ENCODE results near the gene TSHB.

Gene TSHB

DNA sequence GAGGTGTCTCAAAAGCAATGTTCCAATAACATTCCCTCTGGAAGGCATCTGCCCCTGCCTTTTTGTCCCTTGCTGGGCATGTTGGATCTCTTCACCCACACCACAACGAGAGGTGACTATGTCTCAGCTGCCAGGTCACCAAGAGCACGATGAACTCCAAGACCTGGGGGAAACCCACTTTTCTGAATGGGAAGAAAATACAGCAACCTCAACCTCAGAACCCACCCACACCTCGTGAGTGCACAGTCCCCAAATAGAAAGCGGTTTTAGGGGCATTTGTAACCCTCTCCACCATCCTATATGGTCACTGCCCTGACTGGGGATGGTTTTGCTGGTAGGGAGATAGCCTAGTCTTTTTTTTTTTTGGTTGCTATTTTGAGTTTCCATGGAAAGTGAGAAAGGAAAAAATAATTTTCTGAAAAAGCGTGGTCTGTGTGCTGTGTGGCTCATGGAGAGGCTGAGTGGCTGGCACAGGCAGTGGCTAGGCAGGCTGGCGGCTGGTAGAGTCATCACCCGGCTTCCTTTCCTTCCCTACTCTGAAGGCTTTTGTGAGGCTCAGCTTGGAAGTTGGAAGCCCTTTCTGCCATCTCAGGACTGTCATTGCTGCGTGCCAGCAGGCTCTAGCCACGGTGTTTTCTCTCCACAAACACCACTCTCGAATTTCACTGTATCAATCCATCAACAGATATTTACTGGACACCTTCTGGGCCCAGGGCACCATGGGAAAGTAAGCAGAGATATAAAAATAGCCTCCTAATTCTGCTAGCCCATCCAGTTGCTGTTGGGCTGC is 43.9 kb downstream of the TSHB start:
- H3K4me3 ChIP-seq (replicated peaks in 1 of 2; ENCODE audit: low read depth in 2 of 2, low read length in 2 of 2): no peak overlapping the region
- DNase-seq (ENCODE audit: low read depth in 2 of 2): no peak
- TF ChIP-seq, protein P1, sequence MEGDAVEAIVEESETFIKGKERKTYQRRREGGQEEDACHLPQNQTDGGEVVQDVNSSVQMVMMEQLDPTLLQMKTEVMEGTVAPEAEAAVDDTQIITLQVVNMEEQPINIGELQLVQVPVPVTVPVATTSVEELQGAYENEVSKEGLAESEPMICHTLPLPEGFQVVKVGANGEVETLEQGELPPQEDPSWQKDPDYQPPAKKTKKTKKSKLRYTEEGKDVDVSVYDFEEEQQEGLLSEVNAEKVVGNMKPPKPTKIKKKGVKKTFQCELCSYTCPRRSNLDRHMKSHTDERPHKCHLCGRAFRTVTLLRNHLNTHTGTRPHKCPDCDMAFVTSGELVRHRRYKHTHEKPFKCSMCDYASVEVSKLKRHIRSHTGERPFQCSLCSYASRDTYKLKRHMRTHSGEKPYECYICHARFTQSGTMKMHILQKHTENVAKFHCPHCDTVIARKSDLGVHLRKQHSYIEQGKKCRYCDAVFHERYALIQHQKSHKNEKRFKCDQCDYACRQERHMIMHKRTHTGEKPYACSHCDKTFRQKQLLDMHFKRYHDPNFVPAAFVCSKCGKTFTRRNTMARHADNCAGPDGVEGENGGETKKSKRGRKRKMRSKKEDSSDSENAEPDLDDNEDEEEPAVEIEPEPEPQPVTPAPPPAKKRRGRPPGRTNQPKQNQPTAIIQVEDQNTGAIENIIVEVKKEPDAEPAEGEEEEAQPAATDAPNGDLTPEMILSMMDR (IDR thresholded peaks at IDR 0.05; ENCODE audit: low read depth, low read length): no peak

DNA sequence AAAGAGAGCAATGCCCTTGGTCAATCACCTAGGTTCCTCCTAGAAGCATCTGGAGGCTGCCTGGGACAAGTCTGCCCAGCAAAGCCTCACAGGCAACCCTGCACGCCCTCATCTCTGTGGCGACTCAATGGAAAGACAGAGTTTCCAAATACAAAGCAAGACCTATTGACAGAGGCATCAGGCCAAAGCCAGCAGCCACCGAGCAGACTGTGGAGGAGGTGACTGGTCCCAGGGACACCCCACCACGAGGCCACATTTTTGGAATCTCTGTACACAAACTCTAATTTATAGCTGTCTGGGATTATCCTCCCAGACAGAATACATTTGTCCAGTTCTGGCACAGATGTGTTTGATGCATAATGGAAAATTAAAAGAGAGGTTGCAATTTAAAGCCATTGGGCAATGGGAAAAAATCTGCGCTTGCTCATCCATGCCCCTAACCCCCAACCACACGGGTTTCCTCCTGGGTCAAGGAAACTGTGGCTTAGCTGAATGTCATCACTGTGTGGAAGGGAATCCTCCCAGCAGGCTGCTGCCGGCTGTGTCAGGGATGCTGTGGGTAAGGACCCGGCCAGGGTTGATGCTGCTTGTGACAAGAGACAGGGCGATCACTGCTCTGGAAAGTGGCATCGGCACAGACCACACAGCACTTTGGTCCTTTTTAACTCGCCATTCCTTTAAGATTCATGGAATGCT is 45.4 kb downstream of the TSHB start:
- no peak for DNase-seq (ENCODE audit: low read depth in 2 of 2)
- TF ChIP-seq, protein P1 (IDR thresholded peaks at IDR 0.05; ENCODE audit: low read depth, low read length): no peak
- H3K4me3 ChIP-seq (replicated peaks in 1 of 2; ENCODE audit: low read depth in 2 of 2, low read length in 2 of 2): no peak overlapping the region

DNA sequence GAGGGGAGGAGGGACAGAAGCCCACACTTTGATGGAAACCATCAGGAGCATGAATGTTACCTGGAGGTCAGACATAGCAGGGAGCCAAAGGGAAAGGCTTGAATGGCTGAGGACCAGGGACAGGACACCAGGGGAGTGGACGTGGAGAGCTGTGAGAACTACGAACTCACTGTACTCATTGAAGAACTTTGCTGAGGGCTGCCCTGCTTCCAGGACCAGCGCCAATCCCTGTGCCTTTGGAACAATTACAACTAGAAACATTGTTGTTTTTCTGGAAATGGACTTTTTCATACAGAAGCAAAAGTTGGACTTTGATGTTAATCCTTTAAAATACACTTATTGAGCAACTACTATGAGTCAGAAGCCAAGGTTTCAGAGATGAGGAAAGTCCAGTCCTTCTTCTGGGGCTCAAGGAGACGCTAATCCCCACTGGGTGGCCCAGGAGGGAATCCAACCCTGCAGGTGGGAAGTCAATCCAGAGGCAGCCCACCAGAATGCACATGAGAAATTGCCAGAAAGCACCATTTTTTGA is 46.8 kb downstream of the TSHB start:
- no peak overlapping the region for H3K4me3 ChIP-seq (replicated peaks in 1 of 2; ENCODE audit: low read depth in 2 of 2, low read length in 2 of 2)
- peak in 1 of 2 donors; percentile 27 for DNase-seq (ENCODE audit: low read depth in 2 of 2)
- TF ChIP-seq, protein P1 (IDR thresholded peaks at IDR 0.05; ENCODE audit: low read depth, low read length): no peak

DNA sequence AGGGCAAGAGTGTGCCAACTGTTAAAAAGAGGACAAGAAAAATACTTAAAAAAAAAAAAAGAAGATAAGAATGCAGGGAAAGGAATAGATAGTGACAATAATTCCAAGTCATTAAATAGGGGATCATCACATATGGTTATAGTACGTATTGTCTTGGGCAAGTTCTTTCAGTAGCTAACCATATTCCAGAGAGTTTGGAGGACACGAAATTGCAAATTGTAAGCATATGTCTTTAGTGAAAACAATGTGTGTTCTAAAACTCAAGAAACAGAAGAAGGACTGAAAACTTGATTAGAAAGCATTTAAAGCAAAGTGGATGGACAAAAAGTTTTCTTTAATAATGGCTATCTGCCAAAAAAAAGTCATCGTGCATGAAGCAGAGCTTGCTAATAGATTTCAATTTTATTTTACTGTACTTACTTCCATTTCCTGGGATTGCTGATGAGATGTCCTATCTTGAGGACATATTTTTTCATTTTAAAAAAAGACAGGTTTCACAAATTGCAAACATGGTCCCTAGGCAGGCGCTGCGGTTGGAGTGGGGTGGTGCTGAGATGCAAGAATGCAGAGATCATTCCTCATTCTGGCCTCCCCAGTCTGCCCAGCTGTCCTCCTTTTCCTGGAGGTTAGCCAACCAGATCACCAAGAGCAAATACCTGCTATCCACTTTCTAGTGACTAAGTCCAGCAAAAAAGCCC is 47.8 kb downstream of the TSHB start:
- no peak for DNase-seq (ENCODE audit: low read depth in 2 of 2)
- H3K4me3 ChIP-seq (replicated peaks in 1 of 2; ENCODE audit: low read depth in 2 of 2, low read length in 2 of 2): no peak overlapping the region
- TF ChIP-seq, protein P1 (IDR thresholded peaks at IDR 0.05; ENCODE audit: low read depth, low read length): no peak

DNA sequence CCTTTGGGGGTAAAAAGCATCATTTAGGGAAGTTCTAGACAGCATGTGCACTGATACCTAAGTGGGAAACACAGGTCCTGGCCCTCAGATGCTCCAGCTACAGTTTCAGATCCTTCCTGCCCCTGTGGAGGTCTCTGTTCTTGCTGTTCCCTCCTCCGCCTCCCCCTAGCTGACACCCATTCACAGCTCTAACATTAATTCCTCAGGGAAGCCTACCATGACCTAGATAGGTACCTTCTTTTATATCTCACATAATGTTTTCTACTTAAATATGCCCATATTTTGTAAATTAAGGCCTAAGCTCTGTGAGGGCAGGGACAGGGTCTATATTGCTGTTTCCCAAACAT is 48.3 kb downstream of the TSHB start:
- TF ChIP-seq, protein P1 (IDR thresholded peaks at IDR 0.05; ENCODE audit: low read depth, low read length): no peak
- no peak for DNase-seq (ENCODE audit: low read depth in 2 of 2)

DNA sequence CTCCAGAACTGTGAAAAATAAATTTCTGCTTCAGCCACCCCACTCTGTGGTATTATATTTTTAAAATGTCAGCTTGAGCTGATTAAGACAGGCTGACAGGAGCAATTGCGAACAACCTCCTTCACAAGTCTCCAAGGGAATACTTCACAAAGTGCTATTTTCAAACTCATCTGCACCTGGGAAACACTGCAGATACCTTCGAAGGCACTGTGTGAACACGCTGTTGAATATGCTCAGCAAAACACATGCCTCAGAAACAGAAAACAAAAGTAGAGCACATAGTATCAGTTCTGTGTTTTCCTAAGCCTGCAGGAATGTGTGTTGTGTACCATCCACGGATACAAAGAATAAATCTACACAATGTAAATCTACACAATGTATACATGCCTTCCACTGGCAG is 49.1 kb downstream of the TSHB start:
- H3K4me3 ChIP-seq (replicated peaks in 1 of 2; ENCODE audit: low read depth in 2 of 2, low read length in 2 of 2): no peak overlapping the region
- TF ChIP-seq, protein P1 (IDR thresholded peaks at IDR 0.05; ENCODE audit: low read depth, low read length): no peak
- no peak for DNase-seq (ENCODE audit: low read depth in 2 of 2)

More for the DNA sequence above, 48.3 kb downstream of the TSHB start:
- H3K4me3 ChIP-seq (replicated peaks in 1 of 2; ENCODE audit: low read depth in 2 of 2, low read length in 2 of 2): no peak overlapping the region

Data from cardiac fibroblast (primary cell).